ENCODE data around the gene CDH13. TPM values are rescaled to one million over a fixed set of nuclear protein-coding genes. Genes with fewer than 3 reads are reported as not detected.

Gene CDH13
- total and polyA plus RNA-seq, 10 of the 15 experiments (the other 5 are each of a cell fraction or from before 2014, with no cell fraction given), result under 0.01 to 0.05 TPM; not detected in 8

- TF ChIP-seq HDGF (IDR thresholded peaks at IDR 0.05) (no peak), GABPA (IDR thresholded peaks at IDR 0.05; ENCODE audit: low read depth) (no peak), PML (IDR thresholded peaks at IDR 0.05; ENCODE audit: low read length) (no peak), POLR2AphosphoS2 (IDR thresholded peaks at IDR 0.05; ENCODE audit: low read depth, low read length) (no peak), ZNF24 (IDR thresholded peaks at IDR 0.05) (no peak), HDAC6 (IDR thresholded peaks at IDR 0.05; ENCODE audit: unreplicated experiment) (no peak)
Observed at GRCh38 chr16:82963653-82964052, 336.9 kb downstream of the CDH13 start (continued).

GRCh38 chr16:82965808-82966207, 339.0 kb downstream of the CDH13 start:
- Histone ChIP-seq H4K20me1 (ENCODE audit: control insufficient read depth, insufficient read depth) (no peaks in the 10 kb centered on the region), H3K36me3 (ENCODE audit: control insufficient read depth in 2 of 2, insufficient read depth in 2 of 2, low read length in 1 of 2) (no peaks in the 10 kb centered on the region), H3K9me3 (replicated peaks; ENCODE audit: control insufficient read depth, insufficient read depth, low read length) (no peaks in the 10 kb centered on the region), H2AFZ (ENCODE audit: control insufficient read depth, low read depth, low read length) (no peak overlapping the region), H3K27me3 (replicated peaks in 1 of 2; ENCODE audit: control insufficient read depth in 2 of 2, insufficient read depth in 2 of 2, low read length in 1 of 2) (no peaks in the 10 kb centered on the region; a peak in 1 of 4 replicates), H3K4me1 (ENCODE audit: control insufficient read depth, insufficient read depth, low read length) (no peaks in the 10 kb centered on the region), H3K79me2 (ENCODE audit: control insufficient read depth, insufficient read depth, low read length) (no peaks in the 10 kb centered on the region), H3K9ac (ENCODE audit: control insufficient read depth, insufficient read depth, low read length) (no peak overlapping the region), H3K27ac (ENCODE audit: control insufficient read depth, insufficient read depth) (no peak overlapping the region), H3K4me3 (no peak overlapping the region), H3K4me2 (ENCODE audit: control insufficient read depth, insufficient read depth) (no peak overlapping the region)
- ATAC-seq (no peak), FAIRE-seq (no peak), DNase-seq (ENCODE audit: low read depth, low spot score) (no peak)
- SMC1A ChIA-PET (ENCODE audit: uncharacterized antibody, unreplicated experiment), result no interaction called here
- POLR2A ChIA-PET, result no interaction called here
- no TSS peak for BruUV-seq (replicated peaks)
- 42% methylated on average over 5 of the region's 5 CpGs for WGBS (ENCODE audit: insufficient coverage, insufficient replicate concordance, low lambda C conversion rate, missing lambda C conversion rate)
- CTCF ChIA-PET, result no interaction called here
- RAD21 ChIA-PET (ENCODE audit: unreplicated experiment), result no interaction called here
- in situ Hi-C loops (cut with MboI) (no loop called here), intact Hi-C loops (cut with micrococcal nuclease; ENCODE audit: unreplicated experiment) (no loop called here)
- no peak for TF ChIP-seq CREM (IDR thresholded peaks at IDR 0.05; ENCODE audit: low read depth)
- TF ChIP-seq RELB (IDR thresholded peaks at IDR 0.05; ENCODE audit: low read depth), result no peak
- no peak for TF ChIP-seq IRF4 (IDR thresholded peaks at IDR 0.05; ENCODE audit: low read depth, low read length)
- no peak for TF ChIP-seq FOXM1 (IDR thresholded peaks at IDR 0.05; ENCODE audit: low read depth, low read length)
- TF ChIP-seq CHD4 (IDR thresholded peaks at IDR 0.05), result no peak
- no peak for TF ChIP-seq MTA2 (IDR thresholded peaks at IDR 0.05; ENCODE audit: low read depth)
- TF ChIP-seq PRDM15 (CRISPR knock-in tag; IDR thresholded peaks at IDR 0.05), result no peak
- TF ChIP-seq CBX3 (IDR thresholded peaks at IDR 0.05; ENCODE audit: borderline replicate concordance, low read depth), result no peak
- TF ChIP-seq RB1 (IDR thresholded peaks at IDR 0.05; ENCODE audit: borderline replicate concordance), result no peak
